Sigmoid colon (tissue), 7 donors: ENCODE measurements around the gene DNASE1. TPM values are rescaled to one million over a fixed set of nuclear protein-coding genes. Genes with fewer than 3 reads are reported as not detected.

Source experiments
- DNase-seq: peaks from one replicate; pipeline ENCODE4 v3.0.0-alpha.2; 2019
- H3K27ac ChIP-seq, 4 donors: fragments of 200-600 bp; sonication (generic); one replicate each; pipeline ENCODE4 v1.5.1; 2016 to 2019; ENCODE audit warnings: mild to moderate bottlenecking in 1 of 4
- H3K27me3 ChIP-seq, 3 donors: fragments of 200-600 bp; sonication (generic); one replicate each; pipeline ENCODE4 v1.5.1; 2019; ENCODE audit warnings: mild to moderate bottlenecking in 1 of 3
- H3K36me3 ChIP-seq, 4 donors: fragments of 200-600 bp; sonication (generic); one replicate each; pipeline ENCODE4 v1.5.1; 2016 to 2019
- H3K4me1 ChIP-seq, 4 donors: fragments of 200-600 bp; sonication (generic); one replicate each; pipeline ENCODE4 v1.5.1; 2017 to 2019
- H3K4me3 ChIP-seq, 4 donors: fragments of 200-600 bp; sonication (generic); one replicate each; pipeline ENCODE4 v1.5.1; 2017 to 2019; ENCODE audit warnings: mild to moderate bottlenecking in 2 of 4, moderate library complexity in 1 of 4
- H3K9me3 ChIP-seq, 4 donors: fragments of 200-600 bp in 3 of 4; sonication (generic) in 3 of 4; one replicate each; pipeline versions ENCODE4 v1.5.1 to v1.6.1; 2013 to 2019
- EP300 ChIP-seq, 4 donors: sonication (generic); formaldehyde crosslinking; IDR thresholded peaks; one replicate each; pipeline ENCODE4 v1.6.1; 2017; ENCODE audit warnings: antibody characterized with exemption in 4 of 4
- POLR2A ChIP-seq, 2 donors: fragments of 450-650 bp; IDR thresholded peaks; one replicate each; pipeline ENCODE4 v1.6.1; 2016; ENCODE audit warnings: antibody characterized with exemption in 2 of 2, mild to moderate bottlenecking in 2 of 2, moderate library complexity in 2 of 2
- POLR2AphosphoS5 ChIP-seq, 4 donors: sonication (generic); formaldehyde crosslinking; IDR thresholded peaks; one replicate each; pipeline ENCODE4 v1.6.1; 2017; ENCODE audit warnings: antibody characterized with exemption in 4 of 4
- WGBS, 2 donors: extraction: QIAGEN DNeasy Blood & Tissue Kit; methylation state at CpG; one replicate each; pipeline ENCODE4 v1.1.7; 2013; 5-methylcytosine and 5-hydroxymethylcytosine counted together
- intact Hi-C: fragments of 100-400 bp; cut with DNase I; formaldehyde crosslinking; loops from one replicate; pipeline ENCODE4 v1.15.1; 2023
- polyA plus RNA-seq, 3 donors: library from polyadenylated mRNA; stranded (reverse); fragments of 200-250 nt; gene quantifications; one replicate each; pipeline ENCODE4 v1.2.3, GENCODE V29; 2013
- total RNA-seq, 4 donors: library from RNA; depleted of rRNA; stranded (reverse); fragments of >200 nt; gene quantifications; one replicate each; pipeline ENCODE4 v1.1.0, GENCODE V29; 2016
- TF ChIP-seq, protein P1 (sequence below), 4 experiments: fragments of 450-650 bp in 3 of 4; fragments of 200-600 bp in 1 of 4; IDR thresholded peaks; one replicate each; pipeline ENCODE4 v1.5.1; 2016 to 2019; ENCODE audit warnings: antibody characterized with exemption in 4 of 4, mild to moderate bottlenecking in 3 of 4, moderate library complexity in 2 of 4
- donor health status: healthy with polysubstance abuse.
- donor health status: Bipolar disorder and iron deficiency.
- donor health status: healthy.

The DNASE1 gene
- total and polyA plus RNA-seq, 7 donors = 1.2 to 22.4 (median 10.7) TPM

DNA sequence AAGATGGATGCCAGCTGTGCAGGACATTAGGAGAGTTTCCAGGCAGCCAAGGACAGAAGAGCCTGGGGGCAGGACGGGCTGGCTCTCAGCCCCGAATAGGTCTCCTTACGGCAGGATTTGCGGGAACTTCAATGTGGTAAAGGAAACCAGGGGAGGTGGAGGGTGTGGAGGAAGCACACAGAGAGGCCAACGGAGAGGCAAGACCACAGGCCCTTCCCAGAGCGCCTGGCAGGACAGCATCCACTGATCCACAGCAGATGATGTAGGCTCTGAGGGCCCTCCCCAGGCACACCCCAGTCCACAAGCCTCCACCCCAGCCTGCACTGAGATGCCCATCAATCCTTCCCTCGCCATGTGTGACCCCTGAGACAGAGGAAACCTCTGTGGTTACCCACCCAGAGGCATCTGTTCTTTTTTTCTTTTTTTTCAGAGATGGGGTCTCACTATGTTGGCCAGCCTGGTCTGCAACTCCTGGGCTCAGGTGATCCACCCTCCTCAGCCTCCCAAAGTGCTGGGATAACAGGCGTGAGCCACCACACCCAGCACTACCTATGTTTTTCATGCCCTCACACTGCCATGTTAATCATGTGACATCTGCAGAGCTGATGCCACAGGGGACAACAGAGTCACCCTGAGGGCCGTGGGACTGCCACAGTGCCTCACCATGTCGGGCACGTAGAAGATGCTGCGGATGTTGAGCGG lies 19.3 kb downstream of the DNASE1 start:
- intact Hi-C loops = no loop called here
- H3K27me3 ChIP-seq = no peaks in the 10 kb centered on the region
- no peak for DNase-seq
- no peak overlapping the region for H3K27ac ChIP-seq
- 95 to 96% methylated on average over 13 of the region's 13 CpGs for WGBS, 2 donors
- no peaks in the 10 kb centered on the region for H3K9me3 ChIP-seq
- H3K36me3 ChIP-seq = peaks cover 21 to 83% (median 38%) of the 10 kb centered on the region in 4 donors
- peaks cover 0 to 4% (median 0%) of the 10 kb centered on the region in 4 donors for H3K4me1 ChIP-seq
- no peak overlapping the region for H3K4me3 ChIP-seq
- TF ChIP-seq POLR2AphosphoS5 (IDR thresholded peaks at IDR 0.05) = no peak
- TF ChIP-seq POLR2A (IDR thresholded peaks at IDR 0.05) = no peak
- no peak for TF ChIP-seq EP300 (IDR thresholded peaks at IDR 0.05)
- TF ChIP-seq, protein P1, sequence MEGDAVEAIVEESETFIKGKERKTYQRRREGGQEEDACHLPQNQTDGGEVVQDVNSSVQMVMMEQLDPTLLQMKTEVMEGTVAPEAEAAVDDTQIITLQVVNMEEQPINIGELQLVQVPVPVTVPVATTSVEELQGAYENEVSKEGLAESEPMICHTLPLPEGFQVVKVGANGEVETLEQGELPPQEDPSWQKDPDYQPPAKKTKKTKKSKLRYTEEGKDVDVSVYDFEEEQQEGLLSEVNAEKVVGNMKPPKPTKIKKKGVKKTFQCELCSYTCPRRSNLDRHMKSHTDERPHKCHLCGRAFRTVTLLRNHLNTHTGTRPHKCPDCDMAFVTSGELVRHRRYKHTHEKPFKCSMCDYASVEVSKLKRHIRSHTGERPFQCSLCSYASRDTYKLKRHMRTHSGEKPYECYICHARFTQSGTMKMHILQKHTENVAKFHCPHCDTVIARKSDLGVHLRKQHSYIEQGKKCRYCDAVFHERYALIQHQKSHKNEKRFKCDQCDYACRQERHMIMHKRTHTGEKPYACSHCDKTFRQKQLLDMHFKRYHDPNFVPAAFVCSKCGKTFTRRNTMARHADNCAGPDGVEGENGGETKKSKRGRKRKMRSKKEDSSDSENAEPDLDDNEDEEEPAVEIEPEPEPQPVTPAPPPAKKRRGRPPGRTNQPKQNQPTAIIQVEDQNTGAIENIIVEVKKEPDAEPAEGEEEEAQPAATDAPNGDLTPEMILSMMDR (IDR thresholded peaks at IDR 0.05) = no peak

GRCh38 chr16:3674513-3675295 lies 20.2 kb downstream of the DNASE1 start:
- Histone ChIP-seq H3K27ac (no peak overlapping the region), H3K36me3 (peaks cover 18 to 88% (median 40%) of the 10 kb centered on the region in 4 donors), H3K9me3 (no peaks in the 10 kb centered on the region), H3K27me3 (no peaks in the 10 kb centered on the region), H3K4me1 (peaks cover 0 to 4% (median 0%) of the 10 kb centered on the region in 4 donors), H3K4me3 (no peak overlapping the region)
- DNase-seq = no peak
- WGBS, 2 donors = 95% methylated on average over 34 of the region's 34 CpGs
- TF ChIP-seq POLR2AphosphoS5 (IDR thresholded peaks at IDR 0.05) = no peak
- intact Hi-C loops = no loop called here

- Histone ChIP-seq H3K4me3 (no peak overlapping the region), H3K4me1 (no peaks in the 10 kb centered on the region), H3K27me3 (no peaks in the 10 kb centered on the region), H3K9me3 (no peaks in the 10 kb centered on the region), H3K27ac (no peak overlapping the region), H3K36me3 (peaks cover 18 to 94% (median 42%) of the 10 kb centered on the region in 4 donors)
- TF ChIP-seq POLR2A (IDR thresholded peaks at IDR 0.05) = no peak
- TF ChIP-seq, protein P1 (IDR thresholded peaks at IDR 0.05) = no peak
- no peak for TF ChIP-seq POLR2AphosphoS5 (IDR thresholded peaks at IDR 0.05)
- no peak for TF ChIP-seq EP300 (IDR thresholded peaks at IDR 0.05)
- intact Hi-C loops = no loop called here
- DNase-seq = no peak
- 93 to 96% methylated on average over 24 of the region's 24 CpGs for WGBS, 2 donors
These were observed 21.2 kb downstream of the DNASE1 start for GRCh38 chr16:3675601-3676130.

- no peaks in the 10 kb centered on the region for H3K9me3 ChIP-seq
- intact Hi-C loops = no loop called here
- DNase-seq = no peak
- TF ChIP-seq, protein P1 (IDR thresholded peaks at IDR 0.05) = no peak
- TF ChIP-seq EP300 (IDR thresholded peaks at IDR 0.05) = no peak
- TF ChIP-seq POLR2AphosphoS5 (IDR thresholded peaks at IDR 0.05) = no peak
- no peak for TF ChIP-seq POLR2A (IDR thresholded peaks at IDR 0.05)
- no peak overlapping the region for H3K4me3 ChIP-seq
- H3K4me1 ChIP-seq = no peaks in the 10 kb centered on the region
- H3K27ac ChIP-seq = no peak overlapping the region
- peaks cover 18 to 95% (median 41%) of the 10 kb centered on the region in 4 donors for H3K36me3 ChIP-seq
- 92 to 94% methylated on average over 11 of the region's 11 CpGs for WGBS, 2 donors
- H3K27me3 ChIP-seq = no peaks in the 10 kb centered on the region
These were observed 23.5 kb downstream of the DNASE1 start for GRCh38 chr16:3677994-3678393.

DNA sequence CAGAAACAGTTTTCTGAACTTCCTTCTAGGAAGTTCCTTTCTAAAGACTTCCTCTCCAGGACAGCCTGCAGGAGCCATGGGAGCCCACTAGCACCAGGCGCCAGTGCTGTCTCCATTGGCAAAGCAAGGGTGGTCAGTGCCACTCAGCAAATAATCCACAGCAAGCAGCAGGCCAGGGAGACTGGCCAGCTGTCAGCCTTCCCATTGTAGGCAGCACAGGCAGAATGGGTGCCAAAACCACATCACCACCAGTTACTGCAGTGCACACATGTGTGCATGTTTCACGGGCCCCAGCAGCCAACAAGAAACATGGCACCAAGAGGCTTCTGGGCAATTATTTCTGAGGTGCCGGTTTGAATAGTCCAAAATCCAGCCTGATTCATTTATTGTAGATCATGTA lies 26.7 kb downstream of the DNASE1 start:
- 93 to 96% methylated on average over 3 of the region's 3 CpGs for WGBS, 2 donors

More for the DNA sequence above, 26.7 kb downstream of the DNASE1 start:
- intact Hi-C loops = no loop called here
- no peaks in the 10 kb centered on the region for H3K27me3 ChIP-seq
- no peak for DNase-seq
- H3K27ac ChIP-seq = no peak overlapping the region
- TF ChIP-seq EP300 (IDR thresholded peaks at IDR 0.05) (no peak), POLR2A (IDR thresholded peaks at IDR 0.05) (no peak), POLR2AphosphoS5 (IDR thresholded peaks at IDR 0.05) (no peak)
- TF ChIP-seq, protein P1 (IDR thresholded peaks at IDR 0.05) = no peak
- H3K9me3 ChIP-seq = no peaks in the 10 kb centered on the region
- H3K36me3 ChIP-seq = peaks cover 0 to 95% (median 27%) of the 10 kb centered on the region in 4 donors
- H3K4me1 ChIP-seq = no peaks in the 10 kb centered on the region
- H3K4me3 ChIP-seq = no peak overlapping the region
